GM21576 (cell line): ENCODE results near the gene GPR137.

Experiments used
- ATAC-seq: cut with Tn5 transposase; IDR thresholded peaks from one replicate; pipeline ENCODE4 v1.9.1; 2021; ENCODE audit warnings: mild to moderate bottlenecking, moderate library complexity; ENCODE audit not compliant: unreplicated experiment

The GPR137 gene

DNA sequence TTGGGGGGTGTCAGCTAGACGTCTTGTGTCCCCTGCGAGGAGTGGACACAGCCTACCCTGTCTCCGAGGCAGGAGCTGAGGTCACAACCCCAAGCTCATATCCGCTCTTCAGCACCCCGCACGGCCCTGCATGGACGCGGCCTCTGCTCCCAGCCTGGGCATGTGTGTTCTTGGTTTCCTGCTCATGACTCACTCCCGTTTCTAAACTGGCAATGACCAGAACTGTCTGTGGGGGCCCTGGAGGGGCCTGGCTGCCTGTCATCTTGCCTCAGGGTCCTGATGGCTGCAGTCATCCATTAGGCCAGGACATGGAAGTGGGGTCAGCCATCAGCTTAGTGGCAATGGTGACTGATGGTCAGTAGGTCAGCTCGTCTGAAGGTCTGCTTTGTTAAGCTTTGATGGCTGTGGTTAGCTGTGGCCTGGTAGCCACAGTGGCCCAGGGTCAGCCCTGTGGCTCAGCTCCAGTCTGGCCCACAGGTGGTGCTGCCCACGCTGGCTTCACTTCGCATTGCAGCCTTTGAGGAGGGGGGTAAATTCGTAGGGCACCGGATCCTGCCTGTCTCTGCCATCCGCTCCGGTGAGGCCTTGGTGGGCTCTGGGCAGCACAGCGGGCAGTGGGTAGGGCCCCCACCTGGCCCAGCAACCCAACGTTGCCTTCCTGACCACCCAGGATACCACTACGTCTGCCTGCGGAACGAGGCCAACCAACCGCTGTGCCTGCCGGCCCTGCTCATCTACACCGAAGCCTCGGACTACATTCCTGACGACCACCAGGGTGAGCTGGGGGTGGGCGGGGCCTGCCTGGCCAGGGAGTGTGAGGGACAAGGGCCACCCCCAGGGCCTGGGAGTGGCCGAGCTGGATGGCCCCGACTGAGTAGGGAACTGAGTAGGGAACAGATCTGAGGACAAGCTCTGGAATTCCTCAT, 22.4 kb upstream of the GPR137 start:
- ATAC-seq: no peak

DNA sequence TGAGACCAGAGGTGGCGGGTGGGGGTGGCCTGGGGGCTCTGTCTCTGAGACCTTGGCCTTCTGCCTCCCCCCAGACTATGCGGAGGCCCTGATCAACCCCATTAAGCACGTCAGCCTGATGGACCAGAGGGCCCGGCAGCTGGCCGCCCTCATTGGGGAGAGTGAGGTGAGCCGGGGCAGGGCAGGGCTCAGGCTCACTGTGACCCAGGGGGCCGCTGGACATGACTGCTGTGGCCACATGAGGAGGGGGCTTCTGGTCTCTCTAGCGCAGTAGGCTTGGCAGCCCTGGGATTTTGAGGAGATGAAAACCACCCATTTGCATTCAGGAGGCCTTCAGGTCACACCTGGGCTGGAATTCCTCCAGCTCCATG, 21.7 kb upstream of the GPR137 start:
- ATAC-seq: no peak

DNA sequence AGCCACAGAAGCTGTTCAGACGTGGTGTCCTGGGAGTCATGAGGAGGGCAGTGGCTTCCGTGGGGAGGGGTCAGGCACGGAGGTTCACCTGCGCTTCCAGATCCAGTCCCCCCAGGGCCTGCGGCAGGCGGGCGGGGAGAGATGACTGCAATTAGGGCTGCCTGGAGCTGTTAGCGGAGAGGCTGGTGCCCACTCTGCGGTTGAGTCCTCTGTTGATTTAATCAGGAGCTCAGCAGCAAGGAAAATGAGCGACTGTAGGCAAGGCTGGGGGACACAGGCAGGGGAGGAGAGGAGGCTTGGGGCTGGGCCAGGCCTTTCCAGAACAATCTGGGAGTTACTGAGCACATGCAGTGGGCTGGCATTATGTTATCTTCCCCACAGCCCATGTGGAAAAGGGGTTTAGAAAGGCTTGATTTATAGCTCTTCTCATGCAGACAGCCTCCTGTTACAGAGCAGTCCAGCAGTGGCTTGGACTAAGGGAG, 21.2 kb upstream of the GPR137 start:
- ATAC-seq: no peak

DNA sequence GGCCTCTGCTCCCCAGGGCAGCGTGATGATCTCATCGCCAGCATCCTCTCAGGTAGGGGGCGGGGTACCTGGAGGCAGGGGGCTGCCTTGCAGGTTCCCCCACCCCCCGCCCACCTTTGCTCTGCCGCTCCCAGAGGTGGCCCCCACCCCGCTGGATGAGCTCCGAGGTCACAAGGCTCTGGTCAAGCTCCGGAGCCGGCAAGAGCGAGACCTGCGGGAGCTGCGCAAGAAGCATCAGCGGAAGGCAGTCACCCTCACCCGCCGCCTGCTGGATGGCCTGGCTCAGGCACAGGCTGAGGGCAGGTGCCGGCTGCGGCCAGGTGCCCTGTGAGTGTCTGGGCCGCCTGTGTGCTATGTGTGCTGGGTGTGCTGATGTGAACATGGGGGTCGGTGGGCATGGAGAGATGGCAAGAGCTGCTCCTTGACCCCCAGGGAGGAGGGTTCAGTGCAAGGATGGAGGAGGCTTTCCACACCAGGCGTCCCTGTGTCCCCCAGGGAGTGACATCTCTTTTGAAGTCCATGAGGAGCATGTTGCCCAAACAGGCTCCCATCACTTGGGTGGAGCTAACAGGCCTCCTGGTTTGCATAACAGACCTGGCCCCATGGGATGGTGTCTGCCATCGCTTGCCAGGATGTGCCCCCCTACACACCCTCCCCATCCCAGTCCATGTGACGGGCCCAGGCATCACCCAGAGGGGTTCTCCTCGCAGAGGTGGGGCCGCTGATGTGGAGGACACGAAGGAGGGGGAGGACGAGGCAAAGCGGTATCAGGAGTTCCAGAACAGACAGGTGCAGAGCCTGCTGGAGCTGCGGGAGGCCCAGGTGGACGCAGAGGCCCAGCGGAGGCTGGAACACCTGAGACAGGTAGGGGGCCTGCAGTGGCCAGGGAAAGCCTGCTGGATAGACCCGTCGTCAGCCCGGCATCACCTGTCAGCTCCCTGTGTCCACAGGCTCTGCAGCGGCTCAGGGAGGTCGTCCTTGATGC, 20.2 kb upstream of the GPR137 start:
- no peak for ATAC-seq

DNA sequence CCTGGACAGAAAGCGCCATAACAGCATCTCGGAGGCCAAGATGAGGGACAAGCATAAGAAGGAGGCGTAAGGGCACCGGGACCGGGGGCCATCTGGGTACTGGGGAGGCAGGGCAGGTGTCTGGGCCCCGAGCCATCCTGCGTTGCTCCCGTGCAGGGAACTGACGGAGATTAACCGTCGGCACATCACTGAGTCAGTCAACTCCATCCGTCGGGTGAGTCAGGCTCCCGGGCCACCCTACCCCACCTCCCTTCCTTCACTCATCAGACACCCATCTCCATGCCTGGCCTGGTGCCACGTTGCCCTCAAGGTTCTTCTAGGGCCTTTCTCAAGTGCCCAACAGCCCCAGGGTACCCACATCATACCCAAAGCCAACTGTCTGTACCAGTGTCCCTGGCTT, 19.3 kb upstream of the GPR137 start:
- no peak for ATAC-seq

DNA sequence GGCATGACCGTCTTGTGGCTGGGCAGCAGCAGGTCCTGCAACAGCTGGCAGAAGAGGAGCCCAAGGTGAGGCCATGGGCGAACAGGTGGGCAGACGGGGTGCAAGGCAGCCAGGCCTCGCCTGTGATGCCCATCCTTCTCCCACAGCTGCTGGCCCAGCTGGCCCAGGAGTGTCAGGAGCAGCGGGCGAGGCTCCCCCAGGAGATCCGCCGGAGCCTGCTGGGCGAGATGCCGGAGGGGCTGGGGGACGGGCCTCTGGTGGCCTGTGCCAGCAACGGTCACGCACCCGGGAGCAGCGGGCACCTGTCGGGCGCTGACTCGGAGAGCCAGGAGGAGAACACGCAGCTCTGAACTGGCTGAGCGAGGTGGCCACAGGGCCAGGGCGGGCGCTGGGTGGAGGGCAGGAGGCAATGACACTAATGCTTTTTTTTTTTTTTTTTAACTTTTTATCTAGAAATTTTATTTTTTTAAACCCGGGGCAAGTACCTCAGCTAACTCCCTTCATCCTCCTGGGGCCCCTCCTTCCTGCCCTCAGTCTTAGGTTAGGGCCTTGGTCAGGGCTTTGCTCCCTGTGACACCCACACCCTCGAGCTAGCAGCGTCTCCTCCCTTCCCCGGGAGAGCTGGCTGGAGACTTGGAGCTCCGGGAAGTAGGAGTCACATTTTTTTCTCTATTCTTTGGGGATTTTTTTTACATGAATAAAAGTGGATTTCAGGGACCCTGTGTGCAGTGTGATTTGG, 18.3 kb upstream of the GPR137 start:
- no peak for ATAC-seq

DNA sequence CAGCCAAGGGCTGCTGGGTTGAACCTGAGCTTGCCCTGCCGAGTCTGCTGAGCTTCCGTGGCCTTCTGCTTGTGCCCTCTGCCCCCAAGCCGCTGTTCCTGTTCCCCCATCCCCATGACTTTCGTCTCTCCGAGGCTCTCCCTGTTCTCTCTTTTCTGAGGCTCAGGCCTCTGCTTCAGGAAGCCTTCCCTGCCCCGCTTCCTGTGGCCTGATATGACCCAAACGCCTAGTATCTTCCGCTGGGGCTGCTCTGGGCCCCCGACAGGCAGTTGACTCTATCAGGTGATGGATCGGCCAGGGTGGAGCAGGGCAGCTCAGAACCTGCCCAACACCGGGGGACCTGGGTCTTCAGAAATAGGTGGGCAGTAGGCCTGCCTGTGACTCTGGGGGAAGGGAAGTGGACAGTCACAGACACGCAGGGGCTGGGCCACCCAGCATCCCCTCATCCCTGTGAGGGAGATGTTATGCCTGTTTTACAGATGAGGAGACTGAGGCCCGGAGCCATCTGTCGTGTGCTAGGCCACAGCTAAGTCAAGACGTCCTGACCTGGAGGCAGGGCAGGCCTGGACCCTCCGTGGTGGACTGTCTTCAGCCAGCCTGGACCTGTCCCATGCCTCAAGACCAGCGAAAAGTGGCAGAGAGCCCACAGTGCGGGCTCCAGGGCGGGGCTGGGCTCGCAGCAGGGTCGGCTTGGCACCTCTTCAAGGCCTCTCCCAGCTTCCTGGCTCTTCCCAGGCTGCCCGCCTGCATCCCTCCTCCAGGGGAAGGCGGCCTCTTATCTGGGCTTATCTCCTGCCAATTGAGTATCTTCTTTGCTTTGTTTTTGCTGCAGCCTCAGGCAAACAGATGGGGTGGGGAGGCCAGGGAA, 17.4 kb upstream of the GPR137 start:
- no peak for ATAC-seq

DNA sequence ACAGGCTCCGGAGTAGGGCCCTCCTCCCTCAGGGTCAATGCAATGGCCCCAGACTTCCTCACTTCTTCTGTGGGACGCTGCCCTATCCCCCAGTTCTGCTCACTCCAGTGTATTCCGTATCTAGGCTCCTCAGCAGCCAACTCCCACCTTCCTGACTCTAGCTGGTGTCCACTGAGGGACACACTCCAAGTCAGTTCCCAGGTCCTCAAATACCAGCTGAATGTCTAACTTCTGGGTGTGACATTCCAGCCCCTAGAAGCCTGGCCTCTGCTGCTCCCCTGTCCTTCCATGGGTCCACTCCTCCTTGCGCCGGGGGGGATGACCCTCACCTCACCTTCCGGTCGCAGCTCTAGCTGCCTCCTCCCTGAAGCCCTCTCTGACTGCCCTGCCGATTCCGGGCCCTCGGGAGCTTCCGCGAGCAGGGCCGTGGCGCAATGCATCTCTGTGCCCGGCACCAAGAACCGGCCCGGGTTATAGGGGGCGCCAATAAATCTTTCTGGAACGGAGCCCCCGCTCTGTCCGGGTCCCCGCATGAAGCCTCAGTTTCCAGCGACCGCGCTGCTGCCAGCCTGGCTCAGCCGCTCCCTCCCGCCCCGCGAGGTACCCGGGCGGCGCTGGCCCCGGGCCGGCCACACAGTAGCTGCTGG, 16.6 kb upstream of the GPR137 start:
- peak; percentile 7 for ATAC-seq

DNA sequence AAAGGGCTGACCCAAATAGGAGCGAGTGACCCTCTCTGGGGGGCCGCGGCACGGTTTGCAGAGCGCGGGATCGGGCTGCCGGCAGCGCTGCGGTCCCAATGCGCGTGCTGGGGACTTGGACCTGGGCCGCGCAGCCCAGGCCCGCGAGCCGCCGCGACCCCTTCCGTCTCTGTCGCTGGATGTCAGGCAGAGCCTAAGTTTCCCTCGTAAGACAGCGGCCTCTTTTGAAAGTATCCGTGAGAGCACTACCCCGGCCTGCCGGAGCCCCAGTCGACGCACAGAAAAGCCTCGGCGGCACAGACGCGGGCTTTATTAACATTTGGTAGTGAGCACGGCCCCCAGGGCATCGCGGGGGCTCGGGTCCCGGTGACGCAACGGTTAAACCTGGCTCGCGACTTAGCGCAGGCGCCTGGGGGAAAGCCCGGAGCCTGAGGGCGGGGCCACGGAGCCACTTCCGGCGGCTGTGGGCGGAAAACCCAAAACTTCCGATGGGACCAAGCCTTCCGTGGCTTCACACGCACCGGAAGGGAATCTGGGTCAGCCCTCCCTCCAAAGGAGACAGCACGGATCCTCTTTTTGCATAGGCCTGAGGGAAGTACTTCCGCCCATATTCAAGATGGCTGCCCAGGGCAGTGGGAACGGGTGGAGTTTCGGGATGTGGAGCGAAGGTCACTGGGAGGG, 16.0 kb upstream of the GPR137 start:
- ATAC-seq: peak; percentile 57

DNA sequence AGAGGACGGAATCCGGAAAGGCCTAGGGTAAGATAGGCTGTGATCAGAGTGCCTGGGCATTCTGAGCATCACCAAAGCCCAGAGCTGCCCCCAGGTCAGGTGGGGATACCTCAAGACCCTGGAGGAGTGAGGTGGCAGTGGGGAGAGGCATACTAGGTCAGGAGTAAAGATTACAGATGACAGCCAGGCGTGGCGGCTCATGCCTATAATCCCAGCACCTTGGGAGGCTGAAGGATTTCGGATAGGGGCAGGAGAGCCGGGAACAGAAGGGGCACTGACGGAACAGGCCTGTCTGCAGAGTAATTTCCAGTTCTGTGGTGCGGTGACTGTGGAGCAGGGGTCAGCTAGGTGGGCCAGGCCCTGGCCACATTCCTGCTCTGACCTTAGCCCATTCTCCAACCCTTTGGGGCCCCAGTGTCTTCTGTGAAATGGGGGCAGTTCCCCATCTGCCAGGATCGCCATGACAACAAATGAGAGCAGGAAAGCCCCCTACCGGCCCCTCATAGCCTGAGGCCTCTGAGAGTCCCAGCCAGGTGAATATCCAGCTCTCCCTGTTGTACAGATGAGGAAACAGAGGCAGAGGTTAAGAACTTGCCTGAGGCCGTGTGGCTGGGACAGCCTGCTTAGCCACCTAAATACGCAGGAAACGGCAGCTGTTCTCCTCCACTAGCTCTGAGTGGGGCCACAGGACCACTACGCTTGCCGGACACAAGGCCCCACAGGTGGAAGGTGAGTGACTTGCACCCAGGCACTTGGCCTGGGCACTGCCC, 10.4 kb upstream of the GPR137 start:
- no peak for ATAC-seq

DNA sequence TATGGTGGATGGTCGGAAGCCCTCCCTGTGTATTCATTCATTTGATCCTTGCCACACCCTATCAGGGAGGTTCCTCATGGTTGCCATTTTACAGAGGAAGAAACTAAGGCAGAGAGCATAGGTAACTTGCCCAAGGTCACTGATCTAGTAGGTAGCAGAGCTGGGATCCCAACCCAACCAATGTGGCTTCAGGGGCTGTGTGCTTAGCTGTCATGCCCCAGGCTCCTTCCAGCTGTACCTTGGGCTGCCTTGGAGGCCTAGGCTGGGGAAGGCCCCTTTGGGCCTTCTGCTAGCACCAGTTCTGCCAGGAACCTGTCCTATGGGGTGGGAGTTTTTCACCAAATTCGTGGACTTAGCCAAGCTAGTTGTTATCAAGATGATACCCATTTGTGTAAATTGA, 9.8 kb upstream of the GPR137 start:
- ATAC-seq: no peak

DNA sequence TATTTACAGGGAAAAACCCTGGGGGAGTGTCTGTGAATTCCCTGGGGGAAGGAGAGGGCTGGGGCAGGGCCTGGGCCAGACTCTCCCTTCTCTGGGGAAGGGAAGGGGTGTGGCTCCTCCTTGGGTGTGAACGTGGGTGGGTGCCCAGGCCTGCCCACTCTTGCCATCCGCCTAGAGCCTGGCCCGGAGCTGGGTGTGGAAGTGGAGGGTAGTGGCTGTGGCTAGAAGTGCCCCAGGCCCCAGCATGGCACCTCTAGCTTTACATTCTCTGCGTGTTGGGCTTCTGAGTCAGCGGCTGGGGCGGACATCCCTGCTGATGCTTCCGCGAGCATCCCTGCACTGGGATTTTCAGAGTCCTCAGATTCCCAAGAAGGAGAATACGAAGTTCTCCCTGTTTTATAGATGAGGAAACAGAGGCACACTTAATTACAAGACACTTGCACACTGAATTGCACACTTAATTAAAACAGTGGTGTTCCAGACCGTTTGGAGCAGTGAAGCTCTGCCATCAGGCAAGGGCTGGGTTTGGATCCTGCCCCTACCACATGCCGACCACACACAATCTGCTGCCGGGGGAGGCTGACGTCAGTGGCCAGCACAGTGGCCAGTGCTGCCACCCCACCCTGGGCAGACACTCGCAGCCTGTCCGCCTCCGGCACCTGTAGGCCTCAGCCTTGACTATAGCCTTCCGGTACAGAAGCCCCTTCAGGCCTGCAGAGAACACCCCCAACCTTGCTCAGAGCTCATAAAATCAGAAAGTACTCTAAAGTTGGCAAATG, 8.8 kb upstream of the GPR137 start:
- no peak for ATAC-seq

DNA sequence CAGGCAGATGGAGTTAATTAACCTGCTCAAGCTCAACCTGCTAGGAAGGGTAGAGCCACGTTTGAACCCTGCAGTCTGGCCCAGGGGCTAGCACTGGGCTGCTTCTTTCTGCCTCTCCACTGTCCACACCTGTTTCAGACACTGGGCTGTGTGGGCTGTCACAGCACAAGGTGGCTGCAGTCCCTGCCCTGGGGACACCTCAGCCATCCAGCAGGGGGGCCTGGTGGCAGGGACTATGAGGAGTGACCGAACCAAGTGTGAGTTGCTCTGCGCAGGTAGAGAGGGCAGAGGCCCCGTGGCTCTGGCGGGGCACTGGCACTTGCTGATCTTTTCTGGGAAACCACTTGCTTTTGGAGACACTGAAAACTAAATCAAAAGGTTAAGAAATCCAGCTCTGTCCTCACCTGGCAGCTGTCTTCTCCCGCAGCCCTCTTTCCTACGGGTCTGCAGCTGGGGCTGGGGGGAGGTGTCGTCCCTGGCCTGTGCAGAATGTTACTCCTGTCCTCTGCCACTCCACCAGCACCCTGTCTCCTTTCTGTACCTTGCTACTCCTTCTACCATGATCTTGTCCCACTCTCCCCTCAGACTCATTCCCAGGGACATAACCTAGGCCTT, 7.0 kb upstream of the GPR137 start:
- ATAC-seq: no peak

DNA sequence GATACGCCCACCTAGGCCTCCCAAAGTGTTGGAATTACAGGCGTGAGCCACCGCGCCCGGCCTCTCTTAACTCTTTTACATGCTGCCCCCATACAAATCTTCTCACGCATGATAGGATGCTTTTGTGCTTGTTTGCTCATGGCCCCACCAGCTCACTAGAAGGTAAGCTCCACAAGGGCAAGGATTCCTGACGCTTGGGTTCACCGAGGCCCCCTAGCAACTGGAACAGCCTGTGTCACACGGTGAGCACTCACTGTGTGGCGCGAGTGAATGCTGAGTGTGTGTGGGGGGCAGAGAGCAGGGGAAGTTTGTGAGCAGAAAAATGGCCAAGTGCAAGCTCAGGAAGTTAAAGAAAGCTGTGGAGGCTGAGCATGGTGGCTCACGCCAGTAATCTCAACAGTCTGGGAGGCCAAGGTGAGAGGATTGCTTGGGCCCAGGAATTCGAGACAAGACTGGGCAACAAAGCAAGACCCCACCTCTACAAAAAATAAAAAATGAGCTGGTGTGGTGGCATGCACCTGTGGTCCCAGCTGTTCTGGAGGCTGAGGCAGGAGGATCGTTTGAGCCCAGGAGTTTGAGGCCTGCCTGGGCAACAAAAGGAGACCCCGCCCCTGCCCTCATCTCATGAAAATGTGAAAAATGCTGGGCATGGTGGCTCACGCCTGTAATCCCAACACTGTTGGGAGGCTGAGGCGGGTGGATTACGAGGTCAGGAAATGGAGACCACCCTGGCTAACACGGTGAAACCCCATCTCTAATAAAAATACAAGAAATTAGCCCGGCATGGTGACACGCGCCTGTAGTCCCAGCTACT, 3.5 kb upstream of the GPR137 start:
- ATAC-seq: no peak

DNA sequence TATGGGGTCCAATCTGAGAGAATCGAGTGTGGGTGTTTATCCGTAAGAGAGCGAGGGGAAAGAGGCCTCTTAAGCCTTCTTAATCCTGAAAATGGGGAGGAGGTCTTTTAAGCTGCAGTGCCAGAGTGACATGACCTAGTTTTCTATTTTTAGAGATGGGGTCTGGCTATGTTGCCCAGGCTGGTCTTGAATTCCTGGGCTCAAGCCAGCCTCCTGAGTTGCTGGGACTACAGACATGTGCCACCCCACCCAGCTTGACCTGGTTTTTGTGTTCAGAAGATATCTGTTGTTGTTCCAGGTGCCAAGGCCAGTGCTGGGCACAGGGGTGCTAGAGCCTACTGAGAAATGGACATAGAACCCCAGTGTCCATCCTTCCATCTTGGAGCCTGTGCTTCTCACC, 2.6 kb upstream of the GPR137 start:
- ATAC-seq: no peak
